SK-N-MC (cell line): Measurements from ENCODE around the gene KRTAP5-11.

ENCODE experiments used
- EZH2 ChIP-seq: fragments of 200-600 bp; sonication (generic); IDR thresholded peaks from one replicate; pipeline ENCODE4 v1.6.1; 2017; ENCODE audit warnings: antibody characterized with exemption
- FOXP2 ChIP-seq: optimal IDR thresholded peaks from 2 replicates; pipeline ENCODE3; 2011; ENCODE audit warnings: mild to moderate bottlenecking, moderate library complexity; ENCODE audit not compliant: insufficient read depth; ENCODE audit errors: extremely low read length, control extremely low read depth
- POLR2AphosphoS5 ChIP-seq: IDR thresholded peaks from 2 replicates; pipeline ENCODE4 v1.6.1; 2012; ENCODE audit warnings: mild to moderate bottlenecking, low read depth, low read length, borderline replicate concordance

- no peak for TF ChIP-seq POLR2AphosphoS5
- TF ChIP-seq EZH2, result no peak
- no peak for TF ChIP-seq FOXP2
Observed at GRCh38 chr11:71544525-71545214, 38.0 kb downstream of the KRTAP5-11 start.
